GM23338 (cell line): ENCODE measurements around the gene ZNF550. TPM values are rescaled to one million over a fixed set of nuclear protein-coding genes. Genes with fewer than 3 reads are reported as not detected.

Source experiments
- ATAC-seq: fragments of 200-7000 bp; cut with Tn5 transposase; 3 replicates; pipeline ENCODE4 v1.9.1; 2020
- DNase-seq: peaks from one replicate; pipeline ENCODE4 v3.0.0-alpha.2; 2015; ENCODE audit warnings: low spot score
- H2AFZ ChIP-seq: fragments of 200-600 bp; sonication (generic); 2 replicates; pipeline ENCODE4 v1.8.0; 2016; ENCODE audit warnings: antibody characterized with exemption, mild to moderate bottlenecking, moderate library complexity
- H3F3A ChIP-seq: fragments of 200-600 bp; sonication (generic); replicated peaks from 2 replicates; pipeline ENCODE4 v1.8.0; 2017; ENCODE audit warnings: antibody characterized with exemption, mixed run types, low read depth
- H3K27ac ChIP-seq: fragments of 200-600 bp; sonication (generic); 2 replicates; pipeline ENCODE4 v1.6.1; 2016; ENCODE audit warnings: low read depth
- H3K27me3 ChIP-seq: fragments of 200-600 bp; sonication (generic); 2 replicates; pipeline ENCODE4 v1.8.0; 2016; ENCODE audit warnings: mild to moderate bottlenecking, mixed run types, moderate library complexity; ENCODE audit not compliant: insufficient read depth
- H3K36me3 ChIP-seq: fragments of 200-600 bp; sonication (generic); 2 replicates; pipeline ENCODE4 v1.8.0; 2016; ENCODE audit warnings: mild to moderate bottlenecking; ENCODE audit not compliant: insufficient read depth
- H3K4me1 ChIP-seq: fragments of 200-600 bp; sonication (generic); 2 replicates; pipeline ENCODE4 v1.8.0; 2016; ENCODE audit warnings: mild to moderate bottlenecking, moderate library complexity; ENCODE audit not compliant: insufficient read depth
- H3K4me2 ChIP-seq: fragments of 200-600 bp; sonication (generic); 2 replicates; pipeline ENCODE4 v1.7.1; 2017; ENCODE audit warnings: mixed run types
- H3K4me3 ChIP-seq: fragments of 200-600 bp; sonication (generic); 2 replicates; pipeline ENCODE4 v1.6.1; 2016; ENCODE audit warnings: mixed run types
- H3K79me2 ChIP-seq: fragments of 200-600 bp; sonication (generic); replicated peaks from 2 replicates; pipeline ENCODE4 v1.8.0; 2017; ENCODE audit warnings: mild to moderate bottlenecking; ENCODE audit not compliant: insufficient read depth
- H3K9me2 ChIP-seq: fragments of 200-600 bp; sonication (generic); 2 replicates; pipeline ENCODE4 v1.8.0; 2017; ENCODE audit not compliant: insufficient read depth
- H4K20me1 ChIP-seq: fragments of 200-600 bp; sonication (generic); replicated peaks from 2 replicates; pipeline ENCODE4 v1.8.0; 2017; ENCODE audit warnings: mild to moderate bottlenecking; ENCODE audit not compliant: insufficient read depth
- H3K27ac Mint-ChIP-seq: 2 replicates; pipeline ENCODE4 v1.8.0; 2020; ENCODE audit warnings: inconsistent platforms, mild to moderate bottlenecking, moderate library complexity, mixed read lengths
- H3K27me3 Mint-ChIP-seq: 3 replicates; pipeline ENCODE4 v1.8.0; 2022; ENCODE audit warnings: low read depth, mild to moderate bottlenecking, moderate library complexity, mixed read lengths, inconsistent platforms; ENCODE audit not compliant: insufficient read depth, poor library complexity
- H3K36me3 Mint-ChIP-seq: 3 replicates; pipeline ENCODE4 v1.8.0; 2021; ENCODE audit warnings: low read depth, mild to moderate bottlenecking, inconsistent platforms, moderate library complexity, mixed read lengths
- H3K4me1 Mint-ChIP-seq: 3 replicates; pipeline ENCODE4 v1.8.0; 2020; ENCODE audit warnings: mild to moderate bottlenecking, inconsistent platforms, mixed read lengths
- H3K4me3 Mint-ChIP-seq: 3 replicates; pipeline ENCODE4 v1.8.0; 2021; ENCODE audit warnings: moderate library complexity, mild to moderate bottlenecking, inconsistent platforms, mixed read lengths
- H3K9me3 Mint-ChIP-seq: 3 replicates; pipeline ENCODE4 v1.8.0; 2020; ENCODE audit warnings: moderate library complexity, mild to moderate bottlenecking, inconsistent platforms, mixed read lengths
- EZH2phosphoT487 ChIP-seq: fragments of 200-600 bp; sonication (generic); IDR thresholded peaks from one replicate; pipeline ENCODE4 v1.8.1; 2018; ENCODE audit warnings: antibody characterized with exemption; ENCODE audit not compliant: unreplicated experiment
- JUNB ChIP-seq: IDR thresholded peaks from one replicate; pipeline ENCODE4 v1.6.1; 2016; ENCODE audit warnings: antibody characterized with exemption; ENCODE audit not compliant: unreplicated experiment
- NANOG ChIP-seq: IDR thresholded peaks from 2 replicates; pipeline ENCODE4 v1.6.1; 2016; ENCODE audit warnings: antibody characterized with exemption, borderline replicate concordance
- STAT1 ChIP-seq: IDR thresholded peaks from one replicate; pipeline ENCODE4 v1.6.1; 2016; ENCODE audit warnings: antibody characterized with exemption; ENCODE audit not compliant: unreplicated experiment
- ZNF331 ChIP-seq: fragments of 250-450 bp; sonication (Bioruptor Pico); IDR thresholded peaks from 2 replicates; pipeline ENCODE4 v1.5.0; 2020; ENCODE audit warnings: low read depth, mild to moderate bottlenecking, moderate library complexity
- polyA plus RNA-seq: library from polyadenylated mRNA; unstranded; fragments of >200 nt; fragmentation: Nextera tagmentation; extraction: Ambion mirVana; gene quantifications from 2 replicates; pipeline ENCODE4 v1.2.1, GENCODE V29; 2016
- total RNA-seq: library from RNA; depleted of rRNA; stranded (reverse); fragments of >200 nt; shearing (Covaris generic); gene quantifications from 2 replicates; pipeline ENCODE4 v1.2.3, GENCODE V29; 2014
- TF ChIP-seq, protein P1 (sequence below): fragments of 250-450 bp; sonication (Bioruptor Pico); IDR thresholded peaks from 2 replicates; pipeline ENCODE4 v1.5.0; 2020; ENCODE audit warnings: mild to moderate bottlenecking, moderate library complexity
- TF ChIP-seq, protein P2 (sequence below): IDR thresholded peaks from 2 replicates; pipeline ENCODE4 v1.6.1; 2016; ENCODE audit warnings: antibody characterized with exemption

ZNF550 gene
- total and polyA plus RNA-seq, 2 experiments from 2014 or later: 5.7 to 14.7 TPM

DNA sequence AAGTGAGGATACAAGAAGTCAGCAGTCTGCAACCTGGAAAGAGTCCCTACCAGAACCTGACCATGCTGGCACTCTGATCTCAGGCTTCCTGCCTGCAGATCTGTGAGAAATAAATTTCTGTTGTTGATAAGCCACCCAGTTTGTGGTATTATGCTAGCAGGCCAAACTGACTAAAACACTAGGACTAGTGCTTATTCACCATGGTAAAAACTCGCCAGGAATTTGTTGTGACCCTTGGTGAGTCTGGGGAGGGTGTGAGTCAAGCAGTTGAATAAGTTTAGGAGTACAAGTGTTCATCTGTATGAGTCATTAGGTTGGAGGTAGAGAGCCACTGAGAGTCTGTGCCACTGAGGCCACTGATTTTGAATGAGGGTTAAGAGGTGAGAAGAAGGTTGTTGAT, 27.9 kb upstream of the ZNF550 start (continued):
- TF ChIP-seq, protein P1, sequence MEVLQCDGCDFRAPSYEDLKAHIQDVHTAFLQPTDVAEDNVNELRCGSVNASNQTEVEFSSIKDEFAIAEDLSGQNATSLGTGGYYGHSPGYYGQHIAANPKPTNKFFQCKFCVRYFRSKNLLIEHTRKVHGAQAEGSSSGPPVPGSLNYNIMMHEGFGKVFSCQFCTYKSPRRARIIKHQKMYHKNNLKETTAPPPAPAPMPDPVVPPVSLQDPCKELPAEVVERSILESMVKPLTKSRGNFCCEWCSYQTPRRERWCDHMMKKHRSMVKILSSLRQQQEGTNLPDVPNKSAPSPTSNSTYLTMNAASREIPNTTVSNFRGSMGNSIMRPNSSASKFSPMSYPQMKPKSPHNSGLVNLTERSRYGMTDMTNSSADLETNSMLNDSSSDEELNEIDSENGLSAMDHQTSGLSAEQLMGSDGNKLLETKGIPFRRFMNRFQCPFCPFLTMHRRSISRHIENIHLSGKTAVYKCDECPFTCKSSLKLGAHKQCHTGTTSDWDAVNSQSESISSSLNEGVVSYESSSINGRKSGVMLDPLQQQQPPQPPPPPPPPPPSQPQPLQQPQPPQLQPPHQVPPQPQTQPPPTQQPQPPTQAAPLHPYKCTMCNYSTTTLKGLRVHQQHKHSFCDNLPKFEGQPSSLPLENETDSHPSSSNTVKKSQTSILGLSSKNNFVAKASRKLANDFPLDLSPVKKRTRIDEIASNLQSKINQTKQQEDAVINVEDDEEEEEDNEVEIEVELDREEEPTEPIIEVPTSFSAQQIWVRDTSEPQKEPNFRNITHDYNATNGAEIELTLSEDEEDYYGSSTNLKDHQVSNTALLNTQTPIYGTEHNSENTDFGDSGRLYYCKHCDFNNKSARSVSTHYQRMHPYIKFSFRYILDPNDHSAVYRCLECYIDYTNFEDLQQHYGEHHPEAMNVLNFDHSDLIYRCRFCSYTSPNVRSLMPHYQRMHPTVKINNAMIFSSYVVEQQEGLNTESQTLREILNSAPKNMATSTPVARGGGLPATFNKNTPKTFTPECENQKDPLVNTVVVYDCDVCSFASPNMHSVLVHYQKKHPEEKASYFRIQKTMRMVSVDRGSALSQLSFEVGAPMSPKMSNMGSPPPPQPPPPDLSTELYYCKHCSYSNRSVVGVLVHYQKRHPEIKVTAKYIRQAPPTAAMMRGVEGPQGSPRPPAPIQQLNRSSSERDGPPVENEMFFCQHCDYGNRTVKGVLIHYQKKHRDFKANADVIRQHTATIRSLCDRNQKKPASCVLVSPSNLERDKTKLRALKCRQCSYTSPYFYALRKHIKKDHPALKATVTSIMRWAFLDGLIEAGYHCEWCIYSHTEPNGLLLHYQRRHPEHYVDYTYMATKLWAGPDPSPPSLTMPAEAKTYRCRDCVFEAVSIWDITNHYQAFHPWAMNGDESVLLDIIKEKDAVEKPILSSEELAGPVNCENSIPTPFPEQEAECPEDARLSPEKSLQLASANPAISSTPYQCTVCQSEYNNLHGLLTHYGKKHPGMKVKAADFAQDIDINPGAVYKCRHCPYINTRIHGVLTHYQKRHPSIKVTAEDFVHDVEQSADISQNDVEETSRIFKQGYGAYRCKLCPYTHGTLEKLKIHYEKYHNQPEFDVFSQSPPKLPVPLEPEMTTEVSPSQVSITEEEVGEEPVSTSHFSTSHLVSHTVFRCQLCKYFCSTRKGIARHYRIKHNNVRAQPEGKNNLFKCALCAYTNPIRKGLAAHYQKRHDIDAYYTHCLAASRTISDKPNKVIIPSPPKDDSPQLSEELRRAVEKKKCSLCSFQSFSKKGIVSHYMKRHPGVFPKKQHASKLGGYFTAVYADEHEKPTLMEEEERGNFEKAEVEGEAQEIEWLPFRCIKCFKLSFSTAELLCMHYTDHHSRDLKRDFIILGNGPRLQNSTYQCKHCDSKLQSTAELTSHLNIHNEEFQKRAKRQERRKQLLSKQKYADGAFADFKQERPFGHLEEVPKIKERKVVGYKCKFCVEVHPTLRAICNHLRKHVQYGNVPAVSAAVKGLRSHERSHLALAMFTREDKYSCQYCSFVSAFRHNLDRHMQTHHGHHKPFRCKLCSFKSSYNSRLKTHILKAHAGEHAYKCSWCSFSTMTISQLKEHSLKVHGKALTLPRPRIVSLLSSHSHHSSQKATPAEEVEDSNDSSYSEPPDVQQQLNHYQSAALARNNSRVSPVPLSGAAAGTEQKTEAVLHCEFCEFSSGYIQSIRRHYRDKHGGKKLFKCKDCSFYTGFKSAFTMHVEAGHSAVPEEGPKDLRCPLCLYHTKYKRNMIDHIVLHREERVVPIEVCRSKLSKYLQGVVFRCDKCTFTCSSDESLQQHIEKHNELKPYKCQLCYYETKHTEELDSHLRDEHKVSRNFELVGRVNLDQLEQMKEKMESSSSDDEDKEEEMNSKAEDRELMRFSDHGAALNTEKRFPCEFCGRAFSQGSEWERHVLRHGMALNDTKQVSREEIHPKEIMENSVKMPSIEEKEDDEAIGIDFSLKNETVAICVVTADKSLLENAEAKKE (CRISPR knock-in tag): no peak
- TF ChIP-seq NANOG: no peak

DNA sequence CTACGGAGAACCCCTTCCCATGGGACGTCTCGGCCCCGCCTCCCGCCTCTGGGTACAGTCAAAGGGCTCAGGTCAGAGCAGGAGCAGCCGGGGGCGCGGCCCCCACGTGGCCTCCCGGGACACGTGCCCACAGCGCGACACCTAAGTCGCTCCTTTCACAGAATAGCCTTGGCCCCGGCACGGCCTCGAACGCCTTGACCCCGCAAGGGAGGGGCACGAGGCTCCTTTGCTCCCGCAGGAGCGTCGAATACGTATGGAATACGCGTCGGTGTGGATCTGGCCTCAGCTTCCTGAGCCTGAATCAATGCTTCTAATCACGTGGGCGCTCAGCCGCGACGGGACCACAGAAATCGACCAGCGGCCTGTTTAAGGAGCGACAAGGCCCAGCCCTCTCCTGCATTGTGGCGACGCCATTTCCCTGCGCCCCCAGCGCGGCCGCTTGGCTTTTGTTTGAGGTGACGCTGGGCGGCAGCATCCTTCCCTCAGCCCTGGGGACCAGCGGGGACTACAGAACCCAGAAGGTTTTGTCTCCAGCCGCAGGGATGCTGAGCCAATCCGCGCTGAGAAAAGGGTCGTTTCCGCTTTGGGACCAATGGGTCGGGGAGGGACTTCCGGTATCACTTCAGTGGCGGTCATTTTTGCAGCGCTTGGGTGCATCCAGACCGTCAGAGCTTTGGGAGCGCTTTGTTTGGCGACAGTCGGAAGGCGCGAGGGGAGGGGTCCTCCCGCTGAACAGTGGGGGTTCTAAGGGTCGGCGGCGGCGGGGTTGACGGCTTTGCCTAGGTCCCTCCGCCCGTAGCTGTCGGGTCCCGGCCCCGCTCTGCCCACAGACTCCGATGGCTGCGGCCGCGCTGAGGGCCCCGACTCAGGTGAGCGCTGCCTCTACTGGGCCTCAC, 24.1 kb upstream of the ZNF550 start, which contains the start of gene ZIK1:
Gene ZIK1, plus strand, starts transcription at position 625 of the 896 bp plus-strand sequence. Its CDS starts 212 bp downstream, at position 837.
- H2AFZ ChIP-seq: peak within 1 kb of the TSS; percentile 94
- peaks cover 17% of the 10 kb centered on the region; the same call in 1 of the 2 replicates for H3K9me2 ChIP-seq
- Mint-ChIP-seq H3K4me3 (peak within 1 kb of the TSS; percentile 95), H3K36me3 (peaks cover 60% of the 10 kb centered on the region), H3K9me3 (peaks cover 80% of the 10 kb centered on the region), H3K27me3 (peaks cover 18% of the 10 kb centered on the region), H3K4me1 (peaks cover 10% of the 10 kb centered on the region), H3K27ac (peak within 1 kb of the TSS; percentile 89)
- H3K79me2 ChIP-seq: peaks cover 43% of the 10 kb centered on the region
- no peaks in the 10 kb centered on the region for H3F3A ChIP-seq
- DNase-seq (peak; percentile 99), ATAC-seq (peak; percentile 88)
- peak within 1 kb of the TSS; percentile 98 for H3K4me2 ChIP-seq
- H3K4me1 ChIP-seq: peaks cover 11% of the 10 kb centered on the region
- peak within 1 kb of the TSS; percentile 94 for H3K4me3 ChIP-seq
- H3K36me3 ChIP-seq: peaks cover 12% of the 10 kb centered on the region; the same call in 1 of the 2 replicates
- H3K27ac ChIP-seq: peak within 1 kb of the TSS; percentile 61; the same call in 1 of the 2 replicates
- H3K27me3 ChIP-seq: no peaks in the 10 kb centered on the region
- H4K20me1 ChIP-seq: peaks cover 4% of the 10 kb centered on the region
- no peak for TF ChIP-seq ZNF331 (CRISPR knock-in tag)
- TF ChIP-seq, protein P1 (CRISPR knock-in tag): no peak
- no peak for TF ChIP-seq EZH2phosphoT487
- TF ChIP-seq, protein P2, sequence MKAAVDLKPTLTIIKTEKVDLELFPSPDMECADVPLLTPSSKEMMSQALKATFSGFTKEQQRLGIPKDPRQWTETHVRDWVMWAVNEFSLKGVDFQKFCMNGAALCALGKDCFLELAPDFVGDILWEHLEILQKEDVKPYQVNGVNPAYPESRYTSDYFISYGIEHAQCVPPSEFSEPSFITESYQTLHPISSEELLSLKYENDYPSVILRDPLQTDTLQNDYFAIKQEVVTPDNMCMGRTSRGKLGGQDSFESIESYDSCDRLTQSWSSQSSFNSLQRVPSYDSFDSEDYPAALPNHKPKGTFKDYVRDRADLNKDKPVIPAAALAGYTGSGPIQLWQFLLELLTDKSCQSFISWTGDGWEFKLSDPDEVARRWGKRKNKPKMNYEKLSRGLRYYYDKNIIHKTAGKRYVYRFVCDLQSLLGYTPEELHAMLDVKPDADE: peak; percentile 90
- TF ChIP-seq STAT1: no peak
- no peak for TF ChIP-seq JUNB
